IPS DF 19.7 (cell line): ENCODE measurements around the gene HDHD5.

Experiments used
- DNase-seq: peaks from one replicate; pipeline ENCODE4 v3.0.0-alpha.2; 2013; ENCODE audit warnings: low read depth, low spot score

The HDHD5 gene

DNA sequence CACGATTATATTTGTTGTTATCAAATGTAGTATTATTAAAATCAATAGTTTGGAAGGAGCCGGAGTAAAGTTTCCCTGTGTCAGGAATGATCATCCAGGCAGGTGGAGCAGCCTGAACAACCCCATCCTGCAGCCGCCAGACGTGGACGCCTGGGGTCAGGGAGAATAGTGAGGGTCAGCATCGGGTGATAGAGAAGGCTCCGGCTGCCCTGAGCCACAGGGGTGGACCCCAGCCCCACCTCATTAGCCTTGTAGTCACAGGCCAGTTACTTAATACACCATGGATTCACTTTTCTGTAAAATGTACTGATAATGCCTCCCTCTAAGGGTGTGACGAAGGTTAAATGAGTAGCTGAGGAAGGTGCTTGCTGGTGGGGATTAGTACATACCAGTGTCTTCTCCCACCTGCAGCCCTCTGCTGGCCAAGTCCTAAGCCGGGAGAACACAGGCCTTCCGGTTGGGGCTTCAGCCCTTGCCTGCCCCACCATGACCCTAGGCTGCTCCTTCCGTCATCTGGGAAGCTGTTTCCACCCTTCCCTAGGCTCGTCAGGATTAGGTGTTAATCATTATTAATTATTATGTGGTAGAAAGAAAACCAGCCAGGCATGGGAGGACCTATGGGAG, 52.8 kb downstream of the HDHD5 start:
- no peak for DNase-seq

DNA sequence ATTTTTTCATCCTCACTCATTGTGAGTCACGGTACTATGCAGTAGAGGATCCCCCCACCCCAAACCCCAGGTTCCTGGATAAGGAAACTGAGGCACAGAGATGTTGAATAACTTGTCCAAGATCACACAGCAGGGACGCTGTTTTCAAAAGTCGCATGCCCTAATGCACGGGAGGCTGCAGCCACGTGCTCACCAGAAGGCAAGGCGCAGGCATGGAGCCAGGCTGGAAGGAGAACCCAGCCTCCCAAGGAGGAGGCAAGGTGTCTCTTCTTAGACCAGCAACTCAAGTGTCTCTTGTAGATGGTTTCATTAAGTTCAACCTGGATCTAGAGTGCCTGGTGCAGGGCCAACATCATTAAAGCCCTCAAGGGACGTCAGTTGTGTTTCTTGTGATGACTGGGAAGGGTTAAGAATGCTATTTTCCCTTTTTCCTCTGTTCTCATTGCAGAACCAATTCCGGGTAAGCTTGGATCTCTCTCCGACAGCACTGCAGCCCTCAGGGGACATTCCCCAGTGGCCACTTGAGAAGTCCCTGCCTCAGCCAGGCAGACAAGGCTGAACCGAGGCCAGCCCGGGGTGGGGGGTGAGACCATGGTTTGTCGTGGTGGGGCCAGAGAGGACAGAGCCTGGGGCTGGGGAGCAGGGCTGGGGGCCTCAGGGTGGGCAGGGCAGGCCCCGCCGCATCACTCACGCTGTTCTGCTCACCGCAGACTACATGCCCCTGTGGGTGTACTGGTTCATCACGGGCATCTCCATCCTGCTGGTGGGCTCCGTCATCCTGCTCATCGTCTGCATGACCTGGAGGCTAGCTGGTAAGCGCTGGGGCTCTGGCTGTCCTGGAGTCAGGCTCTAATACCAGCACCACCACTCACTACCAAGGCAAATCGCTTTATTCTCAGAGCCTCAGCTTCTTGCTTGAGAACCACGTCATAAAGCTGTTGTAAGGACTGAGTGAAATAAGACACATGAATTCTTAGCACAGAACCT, 53.6 kb downstream of the HDHD5 start:
- no peak for DNase-seq

DNA sequence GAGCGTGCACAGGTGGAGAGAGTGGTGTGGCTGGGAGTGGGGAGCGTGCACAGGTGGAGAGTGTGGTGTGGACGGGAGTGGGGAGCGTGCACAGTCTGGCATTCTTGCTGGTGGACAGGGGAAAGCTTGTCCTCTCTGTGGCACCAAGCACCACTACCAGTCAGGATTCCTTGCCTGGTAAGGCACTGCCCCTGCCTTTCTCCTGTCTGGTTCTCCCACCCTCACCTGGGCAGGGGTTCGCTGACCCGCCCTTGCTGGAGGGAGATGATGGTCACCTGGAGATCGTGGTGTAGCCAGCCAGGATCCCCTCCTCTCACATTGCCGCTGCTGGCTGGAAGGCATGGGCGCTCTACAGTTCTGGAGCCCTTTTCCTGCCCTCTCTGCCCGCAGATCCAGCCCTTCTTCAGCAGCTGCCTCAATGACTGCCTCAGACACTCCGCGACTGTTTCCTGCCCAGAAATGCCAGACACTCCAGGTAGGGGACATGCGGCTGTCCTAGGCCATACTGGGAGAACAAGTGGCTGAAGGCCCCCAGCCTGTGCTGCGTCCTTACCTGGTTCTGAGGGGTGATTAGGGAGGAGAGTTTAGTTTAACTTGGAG, 54.6 kb downstream of the HDHD5 start:
- DNase-seq = no peak

DNA sequence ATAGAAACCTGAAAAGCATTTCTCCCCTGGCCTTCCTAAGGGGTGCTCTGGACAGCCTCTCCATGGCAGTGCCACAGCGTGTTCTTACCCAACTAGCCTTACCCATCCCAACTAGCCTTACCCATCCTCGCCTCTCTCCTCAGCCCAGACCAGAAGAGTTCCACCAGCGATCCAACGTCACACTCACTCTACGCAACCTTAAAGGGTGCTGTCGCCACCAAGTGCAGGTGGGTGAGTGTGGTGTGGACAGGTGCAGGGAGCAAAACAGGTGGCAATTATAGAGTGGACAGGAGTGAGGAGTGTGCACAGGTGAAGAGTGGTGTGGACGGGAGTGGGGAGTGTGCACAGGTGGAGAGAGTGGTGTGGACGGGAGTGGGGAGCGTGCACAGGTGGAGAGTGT, 55.7 kb downstream of the HDHD5 start:
- DNase-seq = no peak

DNA sequence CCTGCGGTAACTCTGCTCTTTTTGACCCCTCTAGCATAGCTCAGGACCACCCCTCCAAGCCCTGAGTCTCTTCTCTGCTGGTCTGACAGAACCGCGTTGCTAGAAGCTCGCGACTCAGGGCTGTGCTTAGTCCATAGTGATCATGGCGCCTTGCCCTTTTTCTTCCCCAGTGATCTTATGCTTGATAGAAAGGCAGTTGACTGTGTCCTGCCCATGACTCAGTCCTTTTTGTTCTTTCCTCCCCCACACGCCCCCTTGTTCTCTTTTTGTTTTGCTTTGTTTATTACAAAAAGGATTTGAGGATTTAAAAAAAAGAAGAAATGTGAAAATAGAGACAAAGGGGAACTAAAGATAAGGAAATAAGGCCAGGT, 56.8 kb downstream of the HDHD5 start:
- DNase-seq = no peak

DNA sequence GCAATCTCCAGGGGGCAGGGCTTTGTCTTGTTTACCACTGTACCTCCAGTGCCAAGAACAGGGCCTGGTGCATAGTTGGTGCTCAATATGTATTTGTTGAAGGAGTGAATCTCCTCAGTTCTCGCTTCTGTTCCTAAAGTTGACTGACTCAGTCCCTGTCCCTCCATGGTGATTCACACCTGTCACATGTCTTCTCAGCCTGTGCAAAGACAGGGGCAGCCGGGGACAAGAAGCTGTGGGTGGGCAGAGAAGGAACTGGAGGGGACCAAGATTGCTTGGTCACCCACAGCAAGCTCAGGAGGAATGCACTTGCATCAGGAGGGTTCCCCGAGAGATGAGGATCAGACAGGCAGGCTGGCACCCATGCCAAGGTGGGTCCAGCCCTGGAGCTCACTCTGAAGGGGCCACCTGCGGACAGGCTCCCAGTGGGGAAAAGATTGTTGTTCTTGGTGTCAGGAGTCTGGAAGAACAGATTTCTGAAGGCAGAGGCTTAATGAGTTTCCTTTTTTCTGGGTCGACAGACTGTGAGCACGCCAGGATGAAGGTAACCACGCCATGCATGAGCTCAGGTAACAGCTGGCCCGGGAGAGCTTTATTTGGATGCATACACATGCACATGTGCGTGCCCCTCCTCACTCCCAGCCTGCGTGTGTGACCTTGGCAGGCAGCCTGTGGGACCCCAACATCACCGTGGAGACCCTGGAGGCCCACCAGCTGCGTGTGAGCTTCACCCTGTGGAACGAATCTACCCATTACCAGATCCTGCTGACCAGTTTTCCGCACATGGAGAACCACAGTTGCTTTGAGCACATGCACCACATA, 57.4 kb downstream of the HDHD5 start:
- no peak for DNase-seq

DNA sequence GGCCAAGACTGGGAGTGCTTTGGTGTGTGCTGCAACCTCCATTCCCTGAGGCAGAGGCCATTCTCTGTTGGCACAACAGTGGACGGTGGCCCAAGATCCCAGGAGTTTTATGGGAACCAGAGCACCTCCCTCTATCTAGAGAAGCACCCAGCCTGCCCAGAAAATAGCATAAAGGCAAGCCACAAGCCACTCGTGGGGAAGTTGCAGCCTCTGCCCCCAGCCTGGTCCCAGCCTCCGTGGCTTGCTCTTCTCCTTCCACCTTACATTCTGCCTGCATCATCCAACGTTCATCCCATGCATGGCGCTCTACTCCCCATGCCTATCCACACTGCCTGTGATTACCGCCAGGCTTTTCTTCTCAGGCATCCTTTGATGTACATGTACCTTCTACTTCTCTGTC, 58.5 kb downstream of the HDHD5 start:
- no peak for DNase-seq

DNA sequence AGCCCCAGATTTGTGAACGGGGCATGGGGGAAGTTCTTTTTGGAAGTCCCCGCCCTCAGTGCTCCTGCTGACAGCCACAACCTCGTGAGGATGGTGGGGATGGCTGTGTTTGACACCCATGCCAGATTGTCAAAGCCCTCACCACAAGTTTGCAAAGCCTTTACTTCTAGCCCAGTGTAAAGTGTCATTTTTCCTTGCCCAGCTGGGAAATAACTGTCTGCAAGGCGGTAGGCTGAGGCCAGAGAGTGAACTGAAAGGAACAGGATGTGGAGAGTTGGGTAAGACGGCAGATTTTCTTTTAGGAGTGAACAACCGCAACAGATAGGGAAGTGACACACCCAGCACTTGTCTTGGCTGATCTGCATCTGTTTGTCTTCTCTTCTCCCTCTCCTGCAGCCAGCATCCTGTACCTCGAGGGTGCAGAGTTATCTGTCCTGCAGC, 60.7 kb downstream of the HDHD5 start:
- no peak for DNase-seq

DNA sequence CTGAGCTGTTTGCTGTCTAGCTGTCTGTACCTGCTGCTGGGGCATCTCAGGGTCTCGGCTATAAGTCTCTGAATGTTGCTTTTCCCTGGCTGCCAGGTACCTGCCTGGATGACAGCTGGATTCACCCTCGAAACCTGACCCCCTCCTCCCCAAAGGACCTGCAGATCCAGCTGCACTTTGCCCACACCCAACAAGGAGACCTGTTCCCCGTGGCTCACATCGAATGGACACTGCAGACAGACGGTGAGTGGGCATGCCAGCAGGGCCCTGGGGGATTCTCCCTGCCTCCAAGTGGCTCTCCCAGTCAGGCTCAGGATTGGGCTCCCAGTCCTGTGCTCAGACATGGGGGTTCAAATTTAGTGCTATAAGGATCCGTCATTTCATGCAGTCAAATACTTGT, 61.4 kb downstream of the HDHD5 start:
- DNase-seq = no peak

DNA sequence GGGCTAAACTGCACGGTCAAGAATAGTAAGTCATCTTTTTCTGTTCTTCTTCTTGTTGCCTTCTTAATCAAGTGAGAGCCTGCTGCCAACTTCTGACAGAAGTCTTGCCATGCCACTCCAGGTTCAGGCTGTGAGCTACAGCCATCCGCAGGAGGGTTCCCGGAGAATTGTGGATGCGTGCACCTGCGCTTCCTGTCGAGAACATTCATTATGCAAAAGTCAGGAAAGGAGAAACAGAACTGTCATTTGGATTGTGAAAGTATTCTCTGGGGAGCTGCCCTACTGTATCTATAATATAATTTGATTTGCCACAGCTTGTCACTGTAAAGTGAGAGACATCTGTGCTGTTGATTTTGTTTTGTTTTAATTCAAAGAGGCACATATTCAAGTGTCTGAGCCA, 62.0 kb downstream of the HDHD5 start:
- no peak for DNase-seq

DNA sequence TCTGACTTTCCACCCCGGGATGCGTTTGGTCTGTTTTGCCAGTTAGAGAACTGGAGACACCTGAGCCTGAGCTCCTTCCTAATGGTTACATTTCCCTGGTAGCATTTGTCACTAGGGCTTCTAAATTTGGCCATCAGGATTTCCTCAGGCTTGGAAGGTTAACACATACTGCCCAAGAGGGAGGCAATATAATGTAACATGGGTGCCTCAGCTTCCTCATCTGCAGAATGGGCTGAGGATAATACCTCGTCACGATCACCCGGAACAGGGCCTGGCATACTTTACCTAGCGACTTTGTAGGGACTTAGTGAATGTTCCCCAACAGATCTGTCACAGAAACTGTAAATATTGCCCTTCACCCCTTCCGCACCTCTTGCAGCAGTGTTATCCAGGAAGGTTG, 63.0 kb downstream of the HDHD5 start:
- DNase-seq = no peak

DNA sequence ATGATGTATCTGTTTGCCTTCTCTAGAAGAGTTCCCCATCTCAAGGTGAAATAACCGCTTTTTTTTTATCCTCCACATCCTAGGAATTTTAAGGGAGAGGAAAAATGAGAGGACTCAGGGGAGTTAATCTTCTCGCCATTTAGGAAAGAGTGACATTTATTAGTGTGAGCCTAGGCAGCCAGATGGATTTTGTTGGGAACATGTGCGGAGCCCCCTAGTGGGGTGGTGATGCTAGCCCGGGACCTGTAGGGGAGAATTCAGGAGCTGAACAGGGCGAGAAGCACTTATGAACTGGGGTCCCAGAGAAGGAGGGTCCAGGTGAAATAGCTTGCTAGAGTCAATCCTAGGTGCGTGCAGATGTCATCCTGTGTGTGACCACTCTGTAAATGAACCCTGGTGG, 63.5 kb downstream of the HDHD5 start:
- no peak for DNase-seq

DNA sequence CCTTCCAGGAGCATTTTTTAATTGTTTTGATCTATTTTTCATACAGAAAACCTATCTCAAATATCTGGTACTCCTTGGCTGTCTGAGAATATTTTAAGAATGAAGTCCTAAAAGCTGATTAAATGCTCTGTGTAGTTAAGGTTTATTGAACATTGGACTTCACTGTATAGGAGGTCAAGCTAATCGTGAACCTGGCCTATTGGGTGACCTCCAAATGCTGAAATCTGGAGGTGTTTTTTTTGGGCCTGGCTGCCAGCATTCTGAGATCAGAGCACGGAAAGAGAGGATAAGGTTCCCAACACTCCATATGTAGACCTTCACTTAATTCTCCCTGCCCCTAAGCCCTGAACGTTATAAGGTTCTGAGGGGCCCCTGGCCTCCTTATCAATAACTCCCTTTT, 66.0 kb downstream of the HDHD5 start:
- no peak for DNase-seq

DNA sequence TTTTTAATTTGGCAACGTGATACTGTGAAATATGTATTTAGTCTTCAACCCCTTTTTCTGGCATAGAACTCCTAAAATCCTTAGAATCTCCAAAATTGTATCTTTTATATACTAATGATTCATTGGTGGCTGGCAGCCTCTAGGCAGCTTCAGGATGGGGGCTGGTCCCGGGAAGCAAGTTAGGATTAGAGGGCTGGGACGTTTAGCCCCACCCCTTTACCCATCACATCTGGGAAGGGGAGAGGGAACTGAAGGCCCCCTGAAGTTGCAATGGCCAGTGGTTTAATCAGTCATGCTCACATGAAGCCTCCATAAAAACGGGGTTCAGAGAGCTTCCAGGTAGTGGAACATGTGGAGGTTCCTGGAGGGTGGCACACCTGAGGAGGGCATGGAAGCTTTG, 67.2 kb downstream of the HDHD5 start:
- no peak for DNase-seq

DNA sequence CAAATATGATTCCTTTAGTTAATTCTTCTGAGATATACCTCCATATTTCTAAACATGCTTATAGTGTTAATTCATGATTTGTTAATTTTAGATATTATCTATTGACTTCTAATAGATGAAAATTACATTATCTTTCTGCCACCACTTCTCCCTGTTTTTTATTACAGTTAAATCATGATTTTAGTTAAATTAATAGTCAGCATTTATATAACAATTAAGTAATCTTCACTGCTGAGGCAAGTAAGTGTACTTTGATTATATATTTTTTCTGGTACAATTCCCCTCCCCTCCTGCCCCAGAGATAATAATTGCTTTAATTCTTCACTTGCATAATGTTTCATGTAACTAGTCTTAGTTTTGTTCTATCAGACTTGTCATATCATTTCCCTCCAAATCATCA, 68.5 kb downstream of the HDHD5 start:
- DNase-seq = no peak
